IMR-90 (cell line): Measurements from ENCODE around the gene IQCC. TPM values are rescaled to one million over a fixed set of nuclear protein-coding genes. Genes with fewer than 3 reads are reported as not detected.

Experiments used
- ATAC-seq: fragments of 200-7000 bp; cut with Tn5 transposase; 2 replicates; pipeline ENCODE4 v1.9.1; 2020; ENCODE audit warnings: low read depth, mild to moderate bottlenecking, moderate library complexity
- BruUV-seq: library from RNA; stranded (reverse); fragments of 400-500 nt; replicated peaks from 2 replicates; lab custom pipeline; 2021; lab: Mats Ljungman, UMichigan
- CTCF ChIA-PET: fragments of 300-600 bp; formaldehyde crosslinking; extraction: SDS; loops from one replicate; lab custom pipeline; 2021; ENCODE audit warnings: antibody characterized with exemption; lab: Yijun Ruan, JAX
- POLR2A ChIA-PET: fragments of 300-600 bp; sonication (Branson Sonifier 250); formaldehyde crosslinking; loops from one replicate; lab custom pipeline; 2022; ENCODE audit warnings: antibody characterized with exemption; ENCODE audit not compliant: unreplicated experiment; lab: Charles Lee
- DNase-seq: peaks from one replicate; pipeline ENCODE4 v3.0.0; 2013
- H2AFZ ChIP-seq: replicated peaks from 2 replicates; pipeline ENCODE3; 2013; ENCODE audit warnings: low read length, mild to moderate bottlenecking; ENCODE audit not compliant: poor library complexity
- H2AK5ac ChIP-seq: 2 replicates; pipeline ENCODE4 v1.6.1; 2013; ENCODE audit warnings: low read depth, low read length, inconsistent platforms
- H2AK9ac ChIP-seq: replicated peaks from 2 replicates; pipeline ENCODE3; 2013; ENCODE audit warnings: mild to moderate bottlenecking, low read depth, low read length, moderate library complexity; ENCODE audit not compliant: poor library complexity
- H2BK120ac ChIP-seq: 2 replicates; pipeline ENCODE4 v1.6.1; 2013; ENCODE audit warnings: low read depth, low read length, inconsistent platforms
- H2BK15ac ChIP-seq: 3 replicates; pipeline ENCODE4 v1.6.1; 2013; ENCODE audit warnings: low read depth, low read length, inconsistent platforms
- H2BK20ac ChIP-seq: 2 replicates; pipeline ENCODE4 v1.6.1; 2013; ENCODE audit warnings: low read depth, mild to moderate bottlenecking, inconsistent platforms, low read length, moderate library complexity
- H2BK5ac ChIP-seq: 2 replicates; pipeline ENCODE4 v1.6.1; 2013; ENCODE audit warnings: mild to moderate bottlenecking, low read depth, low read length, inconsistent platforms; ENCODE audit not compliant: poor library complexity, severe bottlenecking
- H3K14ac ChIP-seq: replicated peaks from 2 replicates; pipeline ENCODE4 v1.6.1; 2013; ENCODE audit warnings: low read depth, low read length, inconsistent platforms
- H3K18ac ChIP-seq: 2 replicates; pipeline ENCODE4 v1.6.1; 2013; ENCODE audit warnings: low read depth, low read length, control low read depth
- H3K23ac ChIP-seq: 2 replicates; pipeline ENCODE4 v1.6.1; 2013; ENCODE audit warnings: low read depth, low read length, inconsistent platforms
- H3K27ac ChIP-seq: 2 replicates; pipeline ENCODE4 v1.5.1; 2013; ENCODE audit warnings: mild to moderate bottlenecking, control low read depth, low read length; ENCODE audit not compliant: insufficient read depth
- H3K27me3 ChIP-seq: 2 replicates; pipeline ENCODE4 v1.6.1; 2013; ENCODE audit warnings: low read length; ENCODE audit not compliant: control insufficient read depth, insufficient read depth
- H3K36me3 ChIP-seq: 2 replicates; pipeline ENCODE4 v1.6.1; 2013; ENCODE audit warnings: low read length, mixed read lengths; ENCODE audit not compliant: control insufficient read depth, insufficient read depth
- H3K4ac ChIP-seq: 2 replicates; pipeline ENCODE4 v1.6.1; 2013; ENCODE audit warnings: low read depth, low read length, inconsistent platforms
- H3K4me1 ChIP-seq: 2 replicates; pipeline ENCODE4 v1.6.1; 2013; ENCODE audit warnings: low read length, mixed read lengths; ENCODE audit not compliant: control insufficient read depth, insufficient read depth
- H3K4me2 ChIP-seq: 2 replicates; pipeline ENCODE4 v1.6.1; 2013; ENCODE audit warnings: low read depth, mild to moderate bottlenecking, control low read depth, low read length, moderate library complexity
- H3K4me3 ChIP-seq: 2 replicates; pipeline ENCODE4 v1.5.1; 2013; ENCODE audit warnings: low read depth, mild to moderate bottlenecking, control low read depth, low read length, moderate library complexity; ENCODE audit not compliant: insufficient read depth
- H3K56ac ChIP-seq: 2 replicates; pipeline ENCODE4 v1.6.1; 2013; ENCODE audit warnings: low read length, inconsistent platforms; ENCODE audit not compliant: insufficient read depth; ENCODE audit errors: extremely low read depth
- H3K79me1 ChIP-seq, 2 experiments: 2 replicates each; pipeline ENCODE4 v1.6.1; 2013; ENCODE audit warnings: low read length in 2 of 2, inconsistent platforms in 1 of 2, low read depth in 1 of 2
- H3K9ac ChIP-seq: 2 replicates; pipeline ENCODE4 v1.6.1; 2013; ENCODE audit warnings: low read depth, low read length, control low read depth
- H3K9me1 ChIP-seq: 2 replicates; pipeline ENCODE4 v1.6.1; 2013; ENCODE audit warnings: low read length, inconsistent platforms; ENCODE audit not compliant: insufficient read depth
- H3K9me3 ChIP-seq: 2 replicates; pipeline ENCODE4 v1.6.1; 2013; ENCODE audit warnings: low read length; ENCODE audit not compliant: control insufficient read depth, insufficient read depth
- H4K20me1 ChIP-seq: 2 replicates; pipeline ENCODE4 v1.6.1; 2013; ENCODE audit warnings: low read length, inconsistent platforms; ENCODE audit not compliant: insufficient read depth
- H4K5ac ChIP-seq: 2 replicates; pipeline ENCODE4 v1.6.1; 2013; ENCODE audit warnings: mild to moderate bottlenecking, low read depth, low read length, control low read depth
- H4K8ac ChIP-seq, 2 experiments: 2 replicates each; pipeline ENCODE4 v1.6.1; 2013; ENCODE audit warnings: low read depth in 2 of 2, low read length in 2 of 2, control low read depth in 1 of 2, inconsistent platforms in 1 of 2
- H4K91ac ChIP-seq: 2 replicates; pipeline ENCODE4 v1.6.1; 2013; ENCODE audit warnings: low read depth, low read length, inconsistent platforms; ENCODE audit not compliant: insufficient read depth
- CEBPB ChIP-seq: IDR thresholded peaks from 2 replicates; pipeline ENCODE4 v1.6.1; 2012; ENCODE audit warnings: low read depth, low read length, improper control_type of control experiment
- ELK1 ChIP-seq: fragments of 150-350 bp; IDR thresholded peaks from 2 replicates; pipeline ENCODE4 v1.6.1; 2016; ENCODE audit warnings: low read depth, mild to moderate bottlenecking, low read length, moderate library complexity, borderline replicate concordance
- FOS ChIP-seq: fragments of 150-350 bp; IDR thresholded peaks from 2 replicates; pipeline ENCODE4 v1.6.1; 2016; ENCODE audit warnings: low read depth, low read length
- NFE2L2 ChIP-seq: fragments of 150-350 bp; IDR thresholded peaks from 2 replicates; pipeline ENCODE4 v1.6.1; 2016; ENCODE audit warnings: low read depth, mild to moderate bottlenecking, low read length
- POLR2A ChIP-seq: IDR thresholded peaks from 2 replicates; pipeline ENCODE4 v1.6.1; 2012; ENCODE audit warnings: mild to moderate bottlenecking, low read depth, low read length
- USF2 ChIP-seq: fragments of 150-350 bp; IDR thresholded peaks from 2 replicates; pipeline ENCODE4 v1.6.1; 2017; ENCODE audit warnings: mild to moderate bottlenecking, antibody characterized with exemption, low read length, low read depth
- WGBS, 2 experiments: methylation state at CpG; one replicate each; pipeline versions ENCODE4 v1.1.5 to v1.1.7; 2013; ENCODE audit warnings: missing lambda C conversion rate in 2 of 2; ENCODE audit not compliant: insufficient read length in 1 of 2; ENCODE audit errors: extremely low coverage in 2 of 2; 5-methylcytosine and 5-hydroxymethylcytosine counted together
- dilution Hi-C: fragments of 300-500 bp; cut with HindIII; formaldehyde crosslinking; loops from one replicate; pipeline ENCODE4 v1.14.3; 2018; ENCODE audit warnings: low sequenced_read_pairs; ENCODE audit not compliant: unreplicated experiment
- in situ Hi-C: fragments of 300-500 bp; cut with MboI; formaldehyde crosslinking; loops from 3 replicates; pipeline ENCODE4 v1.14.3; 2019; ENCODE audit warnings: low sequenced_read_pairs, inconsistent platforms, mixed read lengths
- intact Hi-C: fragments of 100-400 bp; cut with micrococcal nuclease; formaldehyde crosslinking; loops from 2 replicates; pipeline ENCODE4 v1.10.0; 2022
- polyA plus RNA-seq, 3 experiments: library from polyadenylated mRNA; depleted of rRNA; stranded (reverse); fragments of >200 nt; gene quantifications; 2 replicates each; pipeline ENCODE4 v1.2.3, GENCODE V29; 2012; ENCODE audit warnings: low replicate concordance in 1 of 3
- total RNA-seq: library from RNA; depleted of rRNA; stranded (reverse); fragments of >200 nt; gene quantifications from 2 replicates; pipeline ENCODE4 v1.2.3, GENCODE V29; 2012
- TF ChIP-seq, protein P1 (sequence below): conservative IDR thresholded peaks from 2 replicates; pipeline ENCODE4 v1.5.1; 2012; ENCODE audit warnings: mild to moderate bottlenecking, low read depth, low read length, improper control_type of control experiment

Gene IQCC
- total and polyA plus RNA-seq, 2 of the 4 experiments (the other 2 are of a cell fraction): 1.6 to 2.2 TPM

- H3K9me1 ChIP-seq: peaks cover 10% of the 10 kb centered on the region; the same call in 1 of the 2 replicates
- POLR2A ChIA-PET: no interaction called here
- H4K20me1 ChIP-seq: peaks cover 48% of the 10 kb centered on the region
- no peak overlapping the region for H3K9ac ChIP-seq
- no peak overlapping the region for H2AFZ ChIP-seq
- peak overlapping the region; percentile 52; the same call in 1 of the 2 replicates for H3K23ac ChIP-seq
- CTCF ChIA-PET: no interaction called here
- no peak overlapping the region; the same call in 1 of the 2 replicates for H2BK120ac ChIP-seq
- H2BK5ac ChIP-seq: no peak overlapping the region
- H3K4me2 ChIP-seq: no peak overlapping the region
- no peak overlapping the region for H3K27ac ChIP-seq
- no CpG with 5 or more reads among the region's 2 CpGs for WGBS, 2 experiments
- H3K79me1 ChIP-seq: peaks cover 35 to 70% of the 10 kb centered on the region in 2 experiments
- no peak overlapping the region for H2AK9ac ChIP-seq
- DNase-seq (no peak), ATAC-seq (no peak)
- no peak overlapping the region for H2AK5ac ChIP-seq
- H3K4me3 ChIP-seq: no peak overlapping the region
- peaks cover 73% of the 10 kb centered on the region for H3K36me3 ChIP-seq
- intact Hi-C loops (no loop called here), in situ Hi-C loops (no loop called here), dilution Hi-C loops (no loop called here)
- no peak overlapping the region for H3K4ac ChIP-seq
- no peak overlapping the region for H3K18ac ChIP-seq
- TF ChIP-seq CEBPB: no peak
- TF ChIP-seq, protein P1, sequence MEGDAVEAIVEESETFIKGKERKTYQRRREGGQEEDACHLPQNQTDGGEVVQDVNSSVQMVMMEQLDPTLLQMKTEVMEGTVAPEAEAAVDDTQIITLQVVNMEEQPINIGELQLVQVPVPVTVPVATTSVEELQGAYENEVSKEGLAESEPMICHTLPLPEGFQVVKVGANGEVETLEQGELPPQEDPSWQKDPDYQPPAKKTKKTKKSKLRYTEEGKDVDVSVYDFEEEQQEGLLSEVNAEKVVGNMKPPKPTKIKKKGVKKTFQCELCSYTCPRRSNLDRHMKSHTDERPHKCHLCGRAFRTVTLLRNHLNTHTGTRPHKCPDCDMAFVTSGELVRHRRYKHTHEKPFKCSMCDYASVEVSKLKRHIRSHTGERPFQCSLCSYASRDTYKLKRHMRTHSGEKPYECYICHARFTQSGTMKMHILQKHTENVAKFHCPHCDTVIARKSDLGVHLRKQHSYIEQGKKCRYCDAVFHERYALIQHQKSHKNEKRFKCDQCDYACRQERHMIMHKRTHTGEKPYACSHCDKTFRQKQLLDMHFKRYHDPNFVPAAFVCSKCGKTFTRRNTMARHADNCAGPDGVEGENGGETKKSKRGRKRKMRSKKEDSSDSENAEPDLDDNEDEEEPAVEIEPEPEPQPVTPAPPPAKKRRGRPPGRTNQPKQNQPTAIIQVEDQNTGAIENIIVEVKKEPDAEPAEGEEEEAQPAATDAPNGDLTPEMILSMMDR: no peak
- no peak for TF ChIP-seq NFE2L2
- no peak for TF ChIP-seq POLR2A
- TF ChIP-seq ELK1: no peak
- TF ChIP-seq USF2: no peak
- TF ChIP-seq FOS: no peak
- no peak overlapping the region for H4K5ac ChIP-seq
- H3K56ac ChIP-seq: no peak overlapping the region
- no TSS peak for BruUV-seq
- no peaks in the 10 kb centered on the region for H3K27me3 ChIP-seq
- H2BK15ac ChIP-seq: no peak overlapping the region
- H2BK20ac ChIP-seq: no peak overlapping the region
- peaks cover 16% of the 10 kb centered on the region for H3K4me1 ChIP-seq
- H3K14ac ChIP-seq: no peak overlapping the region
- H4K91ac ChIP-seq: 0 out of 2 replicates have a peak overlapping the region, but pooled peaks have one; percentile 15
- no peaks in the 10 kb centered on the region for H3K9me3 ChIP-seq
- H4K8ac ChIP-seq: no peak overlapping the region; a peak in 1 of 4 replicates
Measured at GRCh38 chr1:32186491-32186890, 19.0 kb upstream of the IQCC start.
